Measurements from ENCODE around the gene KRTAP5-9.
"Not testable (repeated sequence)": the region's sequence is repeated elsewhere in the genome, so short reads cannot be mapped to it uniquely, and the experiment has no call there.

Gene KRTAP5-9

DNA sequence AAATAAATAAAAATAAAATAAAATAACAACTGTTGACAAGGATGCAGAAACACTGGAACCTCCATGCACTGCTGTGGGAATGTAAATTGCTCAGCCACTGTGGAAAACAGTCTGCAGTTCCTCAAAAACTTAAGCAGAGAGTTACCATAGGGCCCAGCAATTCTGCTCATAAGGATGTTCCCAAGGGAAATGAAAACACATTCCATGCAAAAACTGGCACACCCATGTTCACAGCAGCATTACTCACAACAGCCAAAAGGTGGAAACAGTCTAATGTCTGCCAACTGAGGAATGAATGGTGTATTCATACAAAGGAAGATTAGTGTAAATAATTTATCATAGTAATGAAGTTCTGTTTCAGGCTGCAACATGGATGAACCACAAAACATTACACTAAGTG, 13.9 kb downstream of the KRTAP5-9 start:
- no peak for DNase-seq (ENCODE audit: low read depth)

DNA sequence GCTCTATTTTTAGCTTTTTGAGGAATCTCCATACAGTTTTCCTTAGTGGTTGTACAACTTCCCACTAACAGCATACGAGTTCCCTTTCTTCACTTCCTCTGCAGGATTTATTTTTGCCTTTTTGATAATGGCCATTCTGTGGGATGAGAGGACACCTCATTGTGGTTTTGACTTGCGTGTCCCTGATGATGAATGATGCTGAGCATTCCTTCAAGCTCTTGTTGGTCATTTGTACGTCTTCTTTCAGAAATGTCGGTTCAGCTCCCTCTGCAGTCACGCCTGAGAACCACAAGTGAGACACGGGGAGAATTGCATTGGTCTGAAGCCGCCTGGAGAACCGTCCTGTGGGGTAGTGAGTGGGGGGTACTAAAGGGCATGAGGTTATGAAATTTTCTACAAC, 15.2 kb downstream of the KRTAP5-9 start:
- DNase-seq (ENCODE audit: low read depth) = no peak

DNA sequence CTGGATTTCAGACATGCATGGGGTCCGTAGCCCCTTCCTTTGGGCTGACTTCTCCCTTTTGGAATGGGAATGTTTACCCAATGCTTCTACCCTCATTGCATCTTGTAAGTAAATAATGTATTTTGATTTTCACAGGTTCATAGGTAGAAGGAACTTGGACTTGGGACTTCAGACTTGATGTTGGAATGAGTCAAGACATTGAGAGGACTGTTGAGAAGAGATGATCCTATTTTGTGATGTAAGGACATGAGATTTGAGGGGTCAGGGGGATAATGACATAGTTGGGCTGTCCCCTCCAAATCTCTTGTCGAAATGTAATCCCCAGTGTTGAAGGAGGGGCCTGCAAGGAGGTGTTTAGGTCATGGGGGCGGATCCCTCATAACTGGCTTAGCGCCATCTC, 16.2 kb downstream of the KRTAP5-9 start:
- no peak for DNase-seq (ENCODE audit: low read depth)

DNA sequence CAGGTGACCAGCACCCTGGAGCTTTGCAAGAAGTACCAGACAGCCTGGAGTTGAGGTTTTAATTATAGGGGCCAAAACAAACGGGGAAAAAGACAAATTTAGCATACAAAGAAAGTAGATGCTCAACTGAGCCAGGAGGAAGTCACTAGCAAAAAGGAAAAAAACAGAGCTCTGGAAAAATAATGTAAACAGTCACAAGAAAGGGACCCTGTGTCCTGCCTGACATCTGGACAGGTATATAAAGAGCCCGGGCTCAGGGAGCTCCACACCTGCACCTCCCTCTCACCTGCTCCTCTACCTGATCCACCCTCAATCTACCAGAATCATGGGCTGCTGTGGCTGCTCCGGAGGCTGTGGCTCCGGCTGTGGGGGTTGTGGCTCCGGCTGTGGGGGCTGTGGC, 17.0 kb downstream of the KRTAP5-9 start, which contains the start of gene KRTAP5-10:
Gene KRTAP5-10, plus strand, starts transcription at position 301 of the 400 bp plus-strand sequence. Its CDS starts 25 bp downstream, at position 326.
- DNase-seq (ENCODE audit: low read depth) = no peak

DNA sequence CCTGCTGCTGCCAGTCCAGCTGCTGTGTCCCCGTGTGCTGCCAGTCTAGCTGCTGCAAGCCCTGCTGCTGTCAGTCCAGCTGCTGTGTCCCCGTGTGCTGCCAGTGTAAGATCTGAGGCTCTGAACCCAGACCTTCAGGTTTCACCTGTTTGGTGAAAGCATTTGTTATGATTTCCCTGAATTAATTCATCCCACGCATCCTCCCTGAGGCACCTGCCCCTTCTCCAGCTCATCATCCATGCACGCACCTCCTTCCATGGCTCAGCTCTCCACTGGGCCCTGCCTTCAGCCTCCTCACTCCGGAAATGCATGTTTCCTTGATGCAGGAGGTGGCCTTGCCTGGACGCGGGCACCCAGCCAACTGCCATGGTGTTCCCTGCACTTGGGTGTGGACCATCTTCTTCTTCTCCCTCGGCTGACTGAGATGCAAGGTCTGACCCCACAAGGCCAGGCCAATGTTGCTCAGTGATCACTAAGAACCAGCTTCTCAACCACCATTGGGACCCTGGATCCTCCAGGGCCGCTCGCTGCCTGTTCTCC, 17.9 kb downstream of the KRTAP5-9 start:
- no peak for DNase-seq (ENCODE audit: low read depth)

DNA sequence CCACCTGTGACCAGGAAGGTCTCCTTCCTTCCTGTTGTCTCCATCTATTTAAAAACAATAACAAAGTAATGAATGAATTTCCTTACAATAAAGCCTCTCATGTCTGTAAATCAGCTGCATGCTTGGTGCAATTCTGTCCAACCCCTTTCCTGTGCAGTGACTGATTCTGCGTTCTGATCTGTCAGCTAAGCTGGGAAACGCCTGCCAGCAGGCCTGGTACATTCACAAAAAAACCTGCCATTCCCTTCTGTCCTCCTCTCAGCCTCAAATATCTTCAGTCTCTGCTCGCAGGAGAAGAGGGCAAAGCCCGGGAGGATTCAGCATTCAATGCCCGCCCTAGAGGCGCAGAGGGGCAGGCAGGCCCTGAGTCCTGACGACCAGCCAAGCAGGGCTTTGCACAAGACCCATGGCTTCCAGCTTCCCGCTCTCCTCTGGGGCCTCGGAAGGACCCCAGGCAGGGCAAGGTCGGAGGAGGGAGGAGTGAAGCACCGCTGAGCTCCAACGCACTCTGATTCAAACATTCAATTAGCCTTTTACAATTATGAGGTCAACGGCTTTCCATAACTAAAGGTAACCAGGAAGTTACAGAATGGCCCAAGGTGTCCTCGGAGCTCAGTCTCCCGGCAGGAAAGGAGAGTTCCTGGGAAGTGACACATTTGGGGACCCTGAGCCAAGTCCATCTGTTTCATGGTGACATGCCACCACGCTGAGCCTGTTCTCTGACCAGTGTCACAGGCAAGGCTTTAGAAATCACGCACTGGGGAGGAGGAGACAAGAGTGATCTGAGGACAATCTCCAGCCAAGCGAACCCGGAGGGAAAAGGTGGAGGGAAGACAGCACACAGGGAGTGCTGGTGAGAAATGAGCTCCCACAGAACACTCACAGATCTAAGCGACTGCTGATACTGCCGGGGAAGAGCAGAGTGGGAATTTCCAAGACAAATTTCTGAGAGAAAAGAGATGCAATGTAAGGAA, 18.7 kb downstream of the KRTAP5-9 start:
- DNase-seq (ENCODE audit: low read depth) = not testable (repeated sequence)

DNA sequence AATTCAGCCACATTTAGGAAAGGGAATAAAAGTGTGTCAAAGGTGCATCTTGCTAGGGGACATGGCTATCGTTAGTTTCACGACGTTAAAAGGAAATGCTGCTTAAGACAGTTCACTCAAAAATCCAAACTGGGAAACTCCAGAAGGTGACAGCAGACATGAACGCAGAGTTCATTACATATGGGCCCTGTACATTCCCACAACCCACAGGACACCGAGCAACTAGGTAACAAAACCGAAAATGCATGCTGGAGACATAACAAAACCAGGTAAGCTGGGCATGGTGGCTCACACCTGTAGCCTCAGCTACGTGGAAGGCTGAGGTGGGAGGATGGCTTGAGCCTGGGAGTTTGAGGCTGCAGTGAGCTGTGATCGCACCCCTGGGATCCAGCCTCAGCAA, 19.4 kb downstream of the KRTAP5-9 start:
- DNase-seq (ENCODE audit: low read depth) = not testable (repeated sequence)

DNA sequence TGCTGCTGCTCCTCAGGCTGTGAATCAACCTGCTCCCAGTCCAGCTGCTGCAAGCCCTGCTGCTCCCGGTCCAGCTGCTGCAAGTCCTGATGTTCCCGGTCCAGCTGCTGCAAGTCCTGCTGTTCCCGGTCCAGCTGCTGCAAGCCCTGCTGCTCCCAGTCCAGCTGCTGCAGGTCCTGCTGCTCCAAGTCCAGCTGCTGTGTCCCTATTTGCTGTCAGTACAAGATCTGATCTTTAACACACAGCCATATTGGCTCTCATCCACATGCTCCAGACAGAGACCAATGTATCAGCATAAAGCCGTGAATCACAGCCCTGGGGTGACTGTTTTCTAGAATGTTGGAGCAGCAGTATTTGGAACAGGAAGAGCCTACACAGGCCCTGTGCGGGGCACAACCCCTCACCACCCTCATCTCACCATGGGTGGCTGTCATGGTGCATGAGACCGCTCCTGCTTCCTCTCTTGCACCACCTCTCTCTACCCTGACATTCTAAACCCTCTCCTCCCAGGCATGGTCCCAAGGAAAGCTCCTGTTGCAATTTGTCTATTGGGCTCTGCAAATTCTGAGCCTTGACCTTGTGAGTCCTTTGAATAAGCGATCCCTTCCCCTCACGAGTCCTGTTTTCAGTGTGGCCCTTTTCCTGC, 20.6 kb downstream of the KRTAP5-9 start:
- no peak for DNase-seq (ENCODE audit: low read depth)

DNA sequence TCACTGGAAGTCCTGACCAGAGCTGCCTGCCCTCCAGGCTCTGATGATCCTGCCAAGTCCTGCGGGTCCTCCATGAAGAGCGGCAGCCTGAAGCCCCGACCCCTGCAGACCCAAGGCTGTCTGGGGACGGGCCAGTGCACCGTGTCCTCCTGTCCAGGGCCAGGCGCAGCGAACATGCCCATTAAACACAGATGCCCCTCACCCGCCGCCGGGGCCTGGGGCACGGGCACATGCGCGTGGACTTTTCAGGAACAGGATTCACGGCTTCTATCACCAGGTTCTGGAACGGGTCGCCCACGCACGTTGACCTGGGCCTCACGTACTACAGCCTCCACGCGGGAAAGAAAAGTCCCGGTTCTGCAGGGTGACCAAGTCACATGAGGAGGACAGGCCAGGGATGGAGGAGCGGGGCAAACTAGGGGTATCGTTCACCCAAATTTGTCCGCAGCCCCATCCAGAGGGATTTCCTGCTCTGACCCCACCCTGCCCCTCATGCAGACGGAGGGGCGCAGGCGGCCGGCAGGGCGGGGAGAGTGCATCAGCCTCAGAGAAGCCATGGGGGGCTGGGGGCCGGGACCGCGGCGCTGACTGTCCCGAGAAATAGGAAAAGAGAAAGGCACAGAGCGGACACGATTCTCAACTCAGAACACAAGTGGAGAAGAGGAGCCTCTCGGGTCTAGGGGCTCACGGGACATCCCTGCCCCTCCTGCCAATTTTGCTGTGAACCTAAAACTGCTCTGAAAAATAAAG, 23.1 kb downstream of the KRTAP5-9 start:
- not testable (repeated sequence) for DNase-seq (ENCODE audit: low read depth)

DNA sequence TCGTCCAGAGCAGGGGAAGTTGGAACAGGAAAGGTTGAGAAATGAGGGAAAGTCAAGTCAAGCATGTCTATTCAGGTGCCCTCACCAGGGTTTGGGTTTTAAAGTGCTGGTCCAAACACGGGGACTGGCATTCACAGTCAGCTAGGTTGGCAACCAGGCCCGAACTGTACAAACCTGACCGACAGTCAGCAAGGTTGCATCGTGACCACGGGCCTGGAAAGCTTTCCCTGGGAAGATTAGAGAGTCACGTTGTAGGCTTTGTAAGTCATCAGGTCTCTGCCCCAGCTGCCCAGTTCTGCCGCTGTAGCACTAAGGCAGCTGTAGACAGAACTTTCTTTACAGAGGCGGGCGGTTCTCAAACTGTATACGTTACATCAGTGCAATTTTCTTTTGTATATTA, 24.6 kb downstream of the KRTAP5-9 start:
- no peak for DNase-seq (ENCODE audit: low read depth)

DNA sequence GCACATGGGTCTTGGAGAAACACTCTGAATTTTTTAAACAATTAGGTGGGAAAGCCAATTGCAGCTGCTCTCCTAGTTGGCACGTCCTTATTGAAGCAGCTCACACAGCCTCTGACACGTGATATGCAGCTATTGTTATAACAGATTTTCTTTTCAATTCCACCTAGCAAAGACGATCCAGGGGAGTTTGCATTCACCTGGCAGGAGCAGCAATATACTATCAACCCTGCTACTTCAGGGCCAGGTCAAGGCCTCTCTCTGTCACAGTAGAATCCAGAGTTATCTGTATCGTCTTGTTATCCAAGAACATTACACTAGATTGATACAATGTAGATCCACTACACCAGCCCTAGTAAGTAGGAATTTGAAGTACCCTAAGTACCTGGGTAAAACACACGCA, 26.2 kb downstream of the KRTAP5-9 start:
- no peak for DNase-seq (ENCODE audit: low read depth)

DNA sequence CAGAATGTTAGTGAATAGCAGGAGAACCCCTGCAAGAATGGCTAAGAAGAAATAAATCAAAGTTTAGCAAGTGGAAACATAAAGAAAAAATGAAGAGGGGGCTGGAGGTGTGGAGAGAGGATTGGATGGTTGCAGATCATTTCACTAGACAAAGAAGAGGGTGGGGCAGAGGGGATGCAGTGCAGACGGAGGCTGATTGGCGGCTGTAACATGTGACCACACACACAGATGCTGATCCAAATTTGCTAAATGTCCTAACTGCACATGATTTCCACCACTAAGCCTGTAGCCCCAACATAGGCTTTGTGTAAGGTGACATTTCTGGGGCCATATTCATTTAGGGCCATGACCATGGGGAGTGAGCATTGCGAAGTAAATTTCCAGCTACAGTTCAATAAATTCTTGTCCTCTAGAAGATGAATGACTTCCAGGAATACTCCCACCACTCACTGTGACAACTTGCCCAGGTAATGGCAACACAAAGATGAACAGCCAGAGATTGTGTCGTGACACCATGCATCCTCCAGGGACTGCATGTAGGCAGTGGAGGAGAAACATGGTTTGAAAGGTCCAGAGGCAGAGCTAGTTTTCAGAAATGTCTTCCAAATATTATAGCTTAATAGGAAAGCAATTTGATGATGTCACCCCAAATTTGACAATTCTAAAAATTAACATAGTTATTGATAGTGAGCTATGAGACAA, 27.7 kb downstream of the KRTAP5-9 start:
- no peak for DNase-seq (ENCODE audit: low read depth)

DNA sequence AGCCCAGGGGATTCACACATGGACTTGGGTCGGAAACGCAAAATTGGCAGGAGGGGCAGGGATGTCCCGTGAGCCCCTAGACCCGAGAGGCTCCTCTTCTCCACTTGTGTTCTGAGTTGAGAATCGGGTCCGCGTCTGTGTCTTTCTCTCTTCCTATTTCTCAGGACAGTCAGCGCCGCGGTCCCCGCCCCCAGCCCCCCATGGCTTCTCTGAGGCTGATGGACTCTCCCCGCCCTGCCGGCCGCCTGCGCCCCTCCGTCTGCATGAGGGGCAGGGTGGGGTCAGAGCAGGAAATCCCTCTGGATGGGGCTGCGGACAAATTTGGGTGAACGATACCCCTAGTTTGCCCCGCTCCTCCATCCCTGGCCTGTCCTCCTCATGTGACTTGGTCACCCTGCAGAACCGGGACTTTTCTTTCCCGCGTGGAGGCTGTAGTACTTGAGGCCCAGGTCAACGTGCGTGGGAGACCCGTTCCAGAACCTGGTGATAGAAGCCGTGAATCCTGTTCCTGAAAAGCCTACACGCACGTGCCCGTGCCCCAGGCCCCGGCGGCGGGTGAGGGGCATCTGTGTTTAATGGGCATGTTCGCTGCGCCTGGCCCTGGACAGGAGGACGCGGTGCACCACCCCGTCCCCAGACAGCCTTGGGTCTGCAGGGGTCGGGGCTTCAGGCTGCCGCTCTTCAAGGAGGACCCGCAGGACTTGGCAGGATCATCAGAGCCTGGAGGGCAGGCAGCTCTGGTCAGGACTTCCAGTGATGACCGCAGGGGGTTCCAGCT, 28.7 kb downstream of the KRTAP5-9 start:
- not testable (repeated sequence) for DNase-seq (ENCODE audit: low read depth)

DNA sequence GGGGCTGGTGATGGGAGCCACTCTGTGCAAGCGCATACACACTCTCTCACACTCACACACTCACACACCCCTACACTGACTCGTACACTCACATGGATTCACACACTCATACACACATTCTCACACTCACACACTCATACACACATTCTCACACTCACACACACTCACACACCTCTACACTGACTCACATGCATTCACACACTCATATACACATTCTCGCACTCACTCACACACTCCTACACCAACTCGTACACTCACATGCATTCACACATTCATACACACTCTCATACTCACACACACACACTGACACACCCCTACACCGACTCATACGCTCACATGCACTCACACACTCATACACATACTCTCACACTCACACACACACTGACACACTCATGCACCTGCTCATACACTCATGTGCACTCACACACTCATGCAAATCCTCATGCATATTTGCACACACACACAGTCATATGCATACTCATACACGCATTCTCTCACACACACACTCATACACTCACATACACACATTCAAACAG, 29.3 kb downstream of the KRTAP5-9 start:
- no peak for DNase-seq (ENCODE audit: low read depth)

DNA sequence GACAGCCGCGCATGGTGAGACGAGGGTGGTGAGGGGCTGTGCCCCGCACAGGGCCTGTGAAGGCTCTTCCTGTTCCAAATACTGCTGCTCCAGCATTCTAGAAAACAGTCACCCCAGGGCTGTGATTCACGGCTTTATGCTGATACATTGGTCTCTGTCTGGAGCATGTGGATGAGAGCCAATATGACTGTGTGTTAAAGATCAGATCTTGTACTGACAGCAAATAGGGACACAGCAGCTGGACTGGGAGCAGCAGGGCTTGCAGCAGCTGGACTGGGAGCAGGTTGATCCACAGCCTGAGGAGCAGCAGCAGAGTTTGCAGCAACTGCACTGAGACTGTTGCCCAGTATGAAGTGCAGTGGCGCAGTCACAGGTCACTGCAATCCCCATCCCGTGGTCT, 31.3 kb downstream of the KRTAP5-9 start:
- DNase-seq (ENCODE audit: low read depth) = not testable (repeated sequence)

DNA sequence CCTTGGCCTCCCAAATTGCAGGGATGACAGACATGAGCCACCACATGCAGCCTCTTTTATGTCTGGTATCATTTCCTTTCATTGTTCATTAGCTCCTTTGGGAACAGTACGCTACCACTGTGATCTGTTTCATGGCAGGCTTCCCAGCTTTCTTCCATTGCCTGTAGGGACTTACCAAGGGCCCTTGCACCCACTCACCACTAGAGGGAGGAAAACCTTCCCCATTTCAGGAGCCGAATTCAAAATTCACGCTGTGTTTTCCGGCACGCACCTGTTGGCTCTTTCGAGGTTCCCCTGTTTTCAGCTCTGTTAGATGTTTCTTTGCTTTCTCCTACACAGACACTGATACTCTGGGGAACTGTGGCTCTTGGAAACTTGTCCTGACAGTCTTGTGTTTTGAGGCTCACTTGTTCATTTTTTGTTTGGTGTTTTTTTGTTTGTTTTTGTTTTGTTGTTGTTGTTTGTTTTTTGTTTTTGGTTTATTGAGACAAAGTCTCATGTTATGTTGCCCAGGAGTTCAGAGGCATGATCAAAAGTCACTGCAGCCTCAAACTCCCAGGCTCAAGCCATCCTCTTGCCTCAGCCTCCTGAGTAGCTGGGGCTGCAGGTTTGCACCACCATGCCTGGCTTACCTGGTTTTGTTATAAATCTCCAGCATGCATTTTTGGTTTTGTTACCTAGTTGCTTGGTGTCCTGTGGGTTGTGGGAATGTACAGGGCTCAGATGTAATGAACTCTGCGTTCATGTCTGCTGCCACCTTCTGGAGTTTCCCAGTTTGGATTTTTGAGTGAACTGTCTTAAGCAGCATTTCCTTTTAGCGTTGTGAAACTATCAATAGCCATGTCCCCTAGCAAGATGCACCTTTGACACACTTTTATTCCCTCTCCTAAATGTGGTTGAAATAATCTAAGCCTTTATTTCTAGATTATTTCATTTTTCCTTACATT, 32.1 kb downstream of the KRTAP5-9 start:
- no peak for DNase-seq (ENCODE audit: low read depth)

DNA sequence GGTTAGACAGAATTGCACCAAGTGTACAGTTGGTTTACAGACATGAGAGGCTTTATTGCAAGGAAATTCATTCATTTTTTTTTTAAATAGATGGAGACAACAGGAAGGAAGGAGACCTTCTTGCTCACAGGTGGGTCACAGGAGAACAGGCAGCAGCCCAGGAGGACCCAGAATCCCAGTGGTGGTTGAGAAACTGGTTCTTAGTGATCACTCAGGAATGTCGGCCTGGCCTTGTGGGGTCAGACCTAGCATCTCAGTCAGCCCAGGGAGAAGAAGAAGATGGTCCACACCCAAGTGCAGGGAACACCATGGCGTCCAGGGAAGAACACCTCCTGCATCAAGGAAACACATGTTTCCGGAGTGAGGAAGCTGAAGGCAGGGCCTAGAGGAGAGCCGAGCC, 33.6 kb downstream of the KRTAP5-9 start:
- DNase-seq (ENCODE audit: low read depth) = no peak

DNA sequence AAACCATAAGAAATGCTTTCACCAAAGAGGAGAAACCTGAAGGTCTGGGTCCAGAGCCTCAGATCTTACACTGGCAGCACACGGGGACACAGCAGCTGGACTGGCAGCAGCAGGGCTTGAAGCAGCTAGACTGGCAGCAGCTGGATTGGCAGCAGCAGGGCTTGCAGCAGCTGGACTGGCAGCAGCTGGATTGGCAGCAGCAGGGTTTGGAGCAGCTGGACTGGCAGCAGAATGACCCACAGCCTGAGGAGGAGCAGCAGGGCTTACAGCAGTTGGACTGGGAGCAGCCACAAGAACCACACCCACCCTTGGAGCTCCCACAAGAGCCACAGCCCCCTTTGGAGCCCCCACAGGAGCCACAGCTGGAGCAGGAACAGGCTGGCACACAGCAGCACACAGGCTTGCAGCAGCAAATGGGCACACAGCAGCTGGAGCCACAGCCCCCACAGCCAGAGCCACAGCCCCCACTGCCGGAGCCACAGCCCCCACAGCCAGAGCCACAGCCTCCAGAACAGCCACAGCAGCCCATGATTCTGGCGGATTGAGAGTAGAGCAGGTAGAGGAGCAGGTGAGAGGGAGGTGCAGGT, 34.2 kb downstream of the KRTAP5-9 start, which contains the start of gene KRTAP5-11:
Gene KRTAP5-11, minus strand, starts transcription at position 567 of the 587 bp plus-strand sequence. Its CDS starts 38 bp downstream, at position 529.
- DNase-seq (ENCODE audit: low read depth) = no peak

DNA sequence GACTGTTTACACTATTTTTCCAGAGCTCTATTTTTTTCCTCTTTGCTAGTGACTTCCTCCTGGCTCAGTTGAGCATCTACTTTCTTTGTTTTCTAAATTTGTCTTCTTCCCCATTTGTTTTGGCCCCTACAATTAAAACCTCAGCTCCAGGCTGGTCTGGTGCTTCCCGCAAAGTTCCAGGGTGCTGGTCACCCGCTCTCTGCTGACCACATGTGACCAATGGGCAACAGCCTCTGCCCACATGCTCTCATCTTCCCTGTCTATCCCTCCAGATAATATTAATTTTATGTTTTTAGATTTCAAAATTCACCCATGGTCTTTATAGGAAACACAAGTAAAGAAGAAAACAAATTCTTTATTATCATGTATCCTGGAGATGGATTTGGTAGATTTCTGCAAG, 34.7 kb downstream of the KRTAP5-9 start:
- not testable (repeated sequence) for DNase-seq (ENCODE audit: low read depth)

Data from activated T-helper 1 cell treated with Interleukin-2 at 50 U/mL for 16 hours (primary cell).